CD4-positive, alpha-beta T cell treated with Interleukin-10 for 1 hour (primary cell): ENCODE results near the gene CLN5.

ENCODE experiments used
- DNase-seq: peaks from one replicate; pipeline ENCODE4 v3.0.0-alpha.2; 2020

CLN5 gene

GRCh38 chr13:77022341-77022740, 30.5 kb downstream of the CLN5 start:
- DNase-seq = no peak

- DNase-seq = peak; percentile 84
These were observed 34.5 kb downstream of the CLN5 start for GRCh38 chr13:77026255-77026860.

GRCh38 chr13:77026861-77027621, 35.2 kb downstream of the CLN5 start, which contains the start of gene FBXL3:
TSS of gene FBXL3 (minus strand) at chr13:77027159. CDS start at chr13:77021860, 5,299 bp downstream.
- DNase-seq = peak; percentile 88

- DNase-seq = no peak
These were observed 36.3 kb downstream of the CLN5 start for GRCh38 chr13:77028202-77028601.

- DNase-seq = no peak
These were observed 37.6 kb downstream of the CLN5 start for GRCh38 chr13:77029436-77029835.

DNA sequence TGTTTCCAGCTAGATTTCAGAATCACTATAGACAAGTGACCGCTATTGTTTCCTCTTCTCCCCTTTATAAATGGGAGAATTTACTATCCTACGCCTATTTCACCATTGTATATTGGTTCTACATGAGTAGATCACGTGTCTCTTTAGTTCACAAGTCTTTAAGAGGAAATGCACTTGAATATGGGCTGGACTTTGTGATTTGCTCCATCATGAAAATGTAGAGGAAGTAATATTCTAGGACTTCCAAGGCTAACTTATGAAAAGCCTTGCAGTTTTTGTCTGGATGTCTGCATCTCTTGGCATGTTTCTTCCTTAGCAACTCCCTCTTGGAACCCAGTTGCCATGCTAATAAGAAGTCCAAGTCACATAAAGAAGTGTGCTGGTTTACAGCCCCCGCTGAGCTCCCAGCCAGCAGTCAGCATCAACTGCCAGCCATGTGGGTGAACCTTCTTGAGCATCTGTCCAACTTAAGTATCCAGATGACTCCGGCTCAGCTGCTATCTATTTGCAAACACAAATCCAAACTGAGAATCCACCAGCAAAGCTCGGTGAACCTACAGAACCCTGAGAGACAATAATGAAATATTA, 39.9 kb downstream of the CLN5 start:
- no peak for DNase-seq

GRCh38 chr13:77033717-77034302, 41.9 kb downstream of the CLN5 start:
- no peak for DNase-seq

- no peak for DNase-seq
These were observed 43.0 kb downstream of the CLN5 start for GRCh38 chr13:77034881-77035280.

DNA sequence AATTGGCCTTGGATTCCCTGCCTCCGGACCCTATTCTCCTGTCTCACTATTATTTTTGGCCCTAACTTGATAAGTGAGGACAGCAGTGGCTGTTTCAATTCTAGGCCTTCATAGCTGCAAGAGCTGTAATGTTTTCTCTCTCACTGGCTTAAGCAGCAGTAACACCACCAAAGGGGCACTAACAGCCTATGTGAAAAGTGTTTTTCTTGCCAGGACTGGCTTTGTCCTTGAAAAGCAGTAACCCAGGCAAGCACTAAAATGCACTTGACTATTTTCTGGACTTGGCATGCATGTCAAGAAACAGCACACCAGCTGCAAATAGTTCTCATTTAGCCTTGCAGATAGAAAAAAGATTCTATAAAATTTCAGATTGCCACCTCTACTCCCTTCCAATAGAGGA, 44.4 kb downstream of the CLN5 start:
- DNase-seq = no peak

DNA sequence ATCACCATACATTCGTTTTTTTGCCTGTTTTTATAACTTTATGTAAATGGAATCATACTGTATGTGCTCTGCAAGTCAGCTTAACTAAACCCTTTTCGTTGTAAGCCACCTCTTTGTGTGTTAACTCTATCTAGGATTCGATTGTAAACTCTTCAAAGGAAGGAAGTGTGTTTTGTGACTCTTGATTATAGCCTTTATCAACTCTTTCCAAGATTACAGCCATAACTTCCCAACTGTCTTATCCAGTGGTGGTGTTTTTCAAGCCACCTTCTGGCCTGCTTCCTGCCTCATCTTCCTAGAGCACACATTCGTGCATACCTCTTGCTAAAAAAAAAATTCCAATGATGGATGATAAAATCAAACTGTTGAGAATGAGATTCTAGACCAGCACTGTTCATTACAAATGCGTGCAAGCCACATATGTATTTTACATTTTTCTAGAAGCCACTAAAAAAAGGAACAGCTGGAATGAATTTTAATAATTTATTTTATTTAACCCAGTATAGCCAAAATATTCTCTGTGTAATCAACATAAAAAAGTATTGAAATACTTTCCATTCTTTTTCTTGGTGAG, 47.1 kb downstream of the CLN5 start:
- DNase-seq = no peak

- no peak for DNase-seq
These were observed 48.2 kb downstream of the CLN5 start for GRCh38 chr13:77040076-77040475.

- DNase-seq = no peak
These were observed 49.0 kb downstream of the CLN5 start for GRCh38 chr13:77040835-77041234.

GRCh38 chr13:77042566-77043177, 50.8 kb downstream of the CLN5 start:
- no peak for DNase-seq

- DNase-seq = no peak
These were observed 55.9 kb downstream of the CLN5 start for GRCh38 chr13:77047649-77048343.

DNA sequence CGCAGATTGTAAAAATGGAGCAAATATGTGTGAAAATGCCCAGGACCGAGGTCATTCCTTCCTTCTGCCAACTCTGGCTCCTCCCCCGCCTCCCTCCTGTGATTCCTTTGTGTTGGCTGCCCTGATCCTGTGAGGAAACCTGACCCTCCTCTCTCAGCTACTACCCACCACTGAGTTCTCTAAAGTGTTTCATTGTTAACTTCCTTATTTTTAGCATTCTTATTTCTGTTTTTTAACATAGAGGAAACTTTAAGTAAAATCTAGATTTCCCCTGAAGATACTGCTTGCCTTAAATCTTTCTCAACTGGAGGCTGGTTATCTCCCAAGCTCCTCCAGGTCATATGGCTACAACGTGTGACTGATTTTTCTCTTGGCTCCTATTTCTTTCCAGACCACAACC, 56.8 kb downstream of the CLN5 start:
- no peak for DNase-seq

GRCh38 chr13:77053192-77053591, 61.3 kb downstream of the CLN5 start:
- DNase-seq = no peak
